WTC11 (cell line): ENCODE data around the gene RIPK1. TPM values are rescaled to one million over a fixed set of nuclear protein-coding genes. Genes with fewer than 3 reads are reported as not detected.

Experiments used
- ATF3 ChIP-seq: sonication (generic); formaldehyde crosslinking; conservative IDR thresholded peaks from 2 replicates; pipeline ENCODE4 v1.8.1; 2022; ENCODE audit warnings: mild to moderate bottlenecking, missing genetic modification reagents
- ATF6 ChIP-seq: sonication (generic); formaldehyde crosslinking; IDR thresholded peaks from 2 replicates; pipeline ENCODE4 v1.8.1; 2023; ENCODE audit warnings: mild to moderate bottlenecking, missing genetic modification reagents
- CREM ChIP-seq: sonication (generic); formaldehyde crosslinking; IDR thresholded peaks from 2 replicates; pipeline ENCODE4 v1.8.1; 2022; ENCODE audit warnings: mild to moderate bottlenecking, missing genetic modification reagents, moderate library complexity
- E2F4 ChIP-seq: sonication (generic); formaldehyde crosslinking; IDR thresholded peaks from 2 replicates; pipeline ENCODE4 v1.8.1; 2022; ENCODE audit warnings: low read depth, mild to moderate bottlenecking, moderate library complexity, missing genetic modification reagents, borderline replicate concordance
- EMX1 ChIP-seq: fragments of 250-450 bp; sonication (Bioruptor Pico); IDR thresholded peaks from 2 replicates; pipeline ENCODE4 v1.8.0; 2021; ENCODE audit warnings: mild to moderate bottlenecking
- FOXK1 ChIP-seq: sonication (generic); formaldehyde crosslinking; IDR thresholded peaks from 2 replicates; pipeline ENCODE4 v1.8.0; 2022; ENCODE audit warnings: mild to moderate bottlenecking, moderate library complexity, missing genetic modification reagents
- GRHL2 ChIP-seq: fragments of 250-450 bp; sonication (Bioruptor Pico); IDR thresholded peaks from 2 replicates; pipeline ENCODE4 v1.8.0; 2022; ENCODE audit warnings: mild to moderate bottlenecking, moderate library complexity; ENCODE audit not compliant: insufficient replicate concordance, severe bottlenecking
- IRF1 ChIP-seq: sonication (generic); formaldehyde crosslinking; IDR thresholded peaks from 2 replicates; pipeline ENCODE4 v1.8.0; 2023; ENCODE audit warnings: missing genetic modification reagents
- JAZF1 ChIP-seq: fragments of 250-450 bp; sonication (Bioruptor Pico); IDR thresholded peaks from 2 replicates; pipeline ENCODE4 v1.9.0; 2021; ENCODE audit warnings: moderate library complexity, mild to moderate bottlenecking, inconsistent platforms
- JUN ChIP-seq: sonication (generic); formaldehyde crosslinking; IDR thresholded peaks from 2 replicates; pipeline ENCODE4 v1.8.0; 2023; ENCODE audit warnings: mild to moderate bottlenecking, missing genetic modification reagents
- MXD4 ChIP-seq: fragments of 250-450 bp; sonication (Bioruptor Pico); IDR thresholded peaks from 2 replicates; pipeline ENCODE4 v1.8.0; 2021; ENCODE audit warnings: mild to moderate bottlenecking, moderate library complexity, borderline replicate concordance
- MYBL2 ChIP-seq: sonication (generic); formaldehyde crosslinking; IDR thresholded peaks from 2 replicates; pipeline ENCODE4 v1.8.1; 2023; ENCODE audit warnings: mild to moderate bottlenecking, moderate library complexity, missing genetic modification reagents
- NFATC4 ChIP-seq: fragments of 250-450 bp; sonication (Bioruptor Pico); IDR thresholded peaks from 2 replicates; pipeline ENCODE4 v1.9.0; 2021; ENCODE audit warnings: mild to moderate bottlenecking
- NR2C2 ChIP-seq: sonication (generic); formaldehyde crosslinking; IDR thresholded peaks from 2 replicates; pipeline ENCODE4 v1.8.0; 2022; ENCODE audit warnings: mild to moderate bottlenecking, missing genetic modification reagents
- NR3C1 ChIP-seq: sonication (generic); formaldehyde crosslinking; conservative IDR thresholded peaks from 2 replicates; pipeline ENCODE4 v1.8.1; 2023; ENCODE audit warnings: low read depth, mild to moderate bottlenecking, missing genetic modification reagents
- SMAD4 ChIP-seq: sonication (generic); formaldehyde crosslinking; IDR thresholded peaks from 2 replicates; pipeline ENCODE4 v1.8.0; 2022; ENCODE audit warnings: mild to moderate bottlenecking, missing genetic modification reagents
- SOX15 ChIP-seq: fragments of 250-450 bp; sonication (Bioruptor Pico); IDR thresholded peaks from 2 replicates; pipeline ENCODE4 v1.9.0; 2021; ENCODE audit warnings: mild to moderate bottlenecking
- TEAD1 ChIP-seq: sonication (generic); formaldehyde crosslinking; IDR thresholded peaks from 2 replicates; pipeline ENCODE4 v1.8.0; 2022; ENCODE audit warnings: mild to moderate bottlenecking, missing genetic modification reagents
- TEAD4 ChIP-seq: sonication (generic); formaldehyde crosslinking; IDR thresholded peaks from 2 replicates; pipeline ENCODE4 v1.8.0; 2022; ENCODE audit warnings: mild to moderate bottlenecking, missing genetic modification reagents
- TP53 ChIP-seq: sonication (generic); formaldehyde crosslinking; IDR thresholded peaks from 2 replicates; pipeline ENCODE4 v1.8.1; 2023; ENCODE audit warnings: mild to moderate bottlenecking, missing genetic modification reagents
- ZNF281 ChIP-seq: sonication (generic); formaldehyde crosslinking; IDR thresholded peaks from 2 replicates; pipeline ENCODE4 v1.8.0; 2023; ENCODE audit warnings: mild to moderate bottlenecking, missing genetic modification reagents
- ZNF416 ChIP-seq: fragments of 250-450 bp; sonication (Bioruptor Pico); IDR thresholded peaks from 2 replicates; pipeline ENCODE4 v1.9.0; 2021; ENCODE audit warnings: mild to moderate bottlenecking, inconsistent platforms
- total RNA-seq: library from RNA; stranded (reverse); gene quantifications from 3 replicates; pipeline ENCODE4 v1.2.3, GENCODE V29; 2021
- TF ChIP-seq, protein P1 (sequence below): fragments of 250-450 bp; sonication (Bioruptor Pico); conservative IDR thresholded peaks from 2 replicates; pipeline ENCODE4 v1.9.0; 2021; ENCODE audit warnings: mild to moderate bottlenecking
- TF ChIP-seq, protein P2 (sequence below): sonication (generic); formaldehyde crosslinking; IDR thresholded peaks from 2 replicates; pipeline ENCODE4 v1.8.0; 2022; ENCODE audit warnings: mild to moderate bottlenecking, missing genetic modification reagents
- TF ChIP-seq, protein P3 (sequence below): sonication (generic); formaldehyde crosslinking; IDR thresholded peaks from 2 replicates; pipeline ENCODE4 v1.8.1; 2023; ENCODE audit warnings: mild to moderate bottlenecking, missing genetic modification reagents, borderline replicate concordance

Gene RIPK1
- total RNA-seq, 1 experiment from 2014 or later: 8.7 TPM

- TF ChIP-seq FOXK1 (CRISPR knock-in tag): no peak
- no peak for TF ChIP-seq SMAD4 (CRISPR knock-in tag)
- peak; percentile 50; the same call in 1 of the 2 replicates for TF ChIP-seq EMX1 (CRISPR knock-in tag)
- no peak for TF ChIP-seq ATF3 (CRISPR knock-in tag)
- TF ChIP-seq TP53 (CRISPR knock-in tag): no peak; the same call in 1 of the 2 replicates
- TF ChIP-seq, protein P1, sequence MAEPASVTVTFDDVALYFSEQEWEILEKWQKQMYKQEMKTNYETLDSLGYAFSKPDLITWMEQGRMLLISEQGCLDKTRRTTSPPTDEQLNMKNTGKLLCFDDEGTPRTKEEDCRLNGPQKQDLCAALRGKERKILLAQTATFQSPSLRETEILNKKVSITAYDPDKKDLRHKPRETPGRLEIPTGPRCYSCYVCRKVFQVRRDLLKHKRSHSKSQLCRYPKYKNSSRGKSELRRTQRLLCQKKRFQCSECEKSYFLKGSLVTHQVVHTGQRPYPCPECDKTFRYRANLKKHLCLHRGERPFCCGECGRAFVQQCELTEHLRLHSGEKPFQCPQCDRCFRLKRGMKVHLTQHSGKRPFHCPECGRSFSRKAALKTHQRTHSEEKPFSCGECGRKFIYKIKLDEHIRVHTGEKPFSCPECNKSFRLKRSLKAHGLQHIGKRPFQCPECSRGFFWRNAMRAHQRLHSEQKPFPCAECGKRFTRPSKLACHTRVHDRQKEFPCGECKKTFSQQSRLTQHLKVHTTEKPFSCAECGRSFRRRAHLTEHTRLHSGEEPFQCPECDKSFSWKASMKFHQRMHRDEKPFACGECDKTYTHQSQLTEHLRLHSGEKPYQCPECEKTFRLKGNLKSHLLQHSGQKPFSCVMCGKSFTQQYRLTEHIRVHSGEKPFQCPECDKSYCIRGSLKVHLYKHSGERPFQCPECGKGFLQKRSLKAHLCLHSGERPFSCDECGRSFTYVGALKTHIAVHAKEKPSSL (CRISPR knock-in tag): no peak
- no peak for TF ChIP-seq ZNF416 (CRISPR knock-in tag)
- no peak for TF ChIP-seq SOX15 (CRISPR knock-in tag)
- TF ChIP-seq, protein P2, sequence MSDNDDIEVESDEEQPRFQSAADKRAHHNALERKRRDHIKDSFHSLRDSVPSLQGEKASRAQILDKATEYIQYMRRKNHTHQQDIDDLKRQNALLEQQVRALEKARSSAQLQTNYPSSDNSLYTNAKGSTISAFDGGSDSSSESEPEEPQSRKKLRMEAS: peak; percentile 45; the same call in 1 of the 2 replicates
- no peak; the same call in 1 of the 2 replicates for TF ChIP-seq CREM
- no peak for TF ChIP-seq TEAD4 (CRISPR knock-in tag)
- peak; percentile 11 for TF ChIP-seq MYBL2
- peak; percentile 74; the same call in 1 of the 2 replicates for TF ChIP-seq TEAD1 (CRISPR knock-in tag)
- TF ChIP-seq NFATC4 (CRISPR knock-in tag): no peak
- peak; percentile 40; the same call in 1 of the 2 replicates for TF ChIP-seq E2F4 (CRISPR knock-in tag)
- no peak for TF ChIP-seq NR3C1 (CRISPR knock-in tag)
- no peak for TF ChIP-seq GRHL2 (CRISPR knock-in tag)
- no peak for TF ChIP-seq MXD4 (CRISPR knock-in tag)
- TF ChIP-seq ZNF281 (CRISPR knock-in tag): 0 out of 2 replicates have a peak, but pooled peaks have one; percentile 28
- peak; percentile 15; the same call in 1 of the 2 replicates for TF ChIP-seq IRF1 (CRISPR knock-in tag)
- TF ChIP-seq JUN (CRISPR knock-in tag): no peak; the same call in 1 of the 2 replicates
- TF ChIP-seq JAZF1: no peak
- TF ChIP-seq ATF6 (CRISPR knock-in tag): no peak
- TF ChIP-seq NR2C2: no peak
- TF ChIP-seq, protein P3, sequence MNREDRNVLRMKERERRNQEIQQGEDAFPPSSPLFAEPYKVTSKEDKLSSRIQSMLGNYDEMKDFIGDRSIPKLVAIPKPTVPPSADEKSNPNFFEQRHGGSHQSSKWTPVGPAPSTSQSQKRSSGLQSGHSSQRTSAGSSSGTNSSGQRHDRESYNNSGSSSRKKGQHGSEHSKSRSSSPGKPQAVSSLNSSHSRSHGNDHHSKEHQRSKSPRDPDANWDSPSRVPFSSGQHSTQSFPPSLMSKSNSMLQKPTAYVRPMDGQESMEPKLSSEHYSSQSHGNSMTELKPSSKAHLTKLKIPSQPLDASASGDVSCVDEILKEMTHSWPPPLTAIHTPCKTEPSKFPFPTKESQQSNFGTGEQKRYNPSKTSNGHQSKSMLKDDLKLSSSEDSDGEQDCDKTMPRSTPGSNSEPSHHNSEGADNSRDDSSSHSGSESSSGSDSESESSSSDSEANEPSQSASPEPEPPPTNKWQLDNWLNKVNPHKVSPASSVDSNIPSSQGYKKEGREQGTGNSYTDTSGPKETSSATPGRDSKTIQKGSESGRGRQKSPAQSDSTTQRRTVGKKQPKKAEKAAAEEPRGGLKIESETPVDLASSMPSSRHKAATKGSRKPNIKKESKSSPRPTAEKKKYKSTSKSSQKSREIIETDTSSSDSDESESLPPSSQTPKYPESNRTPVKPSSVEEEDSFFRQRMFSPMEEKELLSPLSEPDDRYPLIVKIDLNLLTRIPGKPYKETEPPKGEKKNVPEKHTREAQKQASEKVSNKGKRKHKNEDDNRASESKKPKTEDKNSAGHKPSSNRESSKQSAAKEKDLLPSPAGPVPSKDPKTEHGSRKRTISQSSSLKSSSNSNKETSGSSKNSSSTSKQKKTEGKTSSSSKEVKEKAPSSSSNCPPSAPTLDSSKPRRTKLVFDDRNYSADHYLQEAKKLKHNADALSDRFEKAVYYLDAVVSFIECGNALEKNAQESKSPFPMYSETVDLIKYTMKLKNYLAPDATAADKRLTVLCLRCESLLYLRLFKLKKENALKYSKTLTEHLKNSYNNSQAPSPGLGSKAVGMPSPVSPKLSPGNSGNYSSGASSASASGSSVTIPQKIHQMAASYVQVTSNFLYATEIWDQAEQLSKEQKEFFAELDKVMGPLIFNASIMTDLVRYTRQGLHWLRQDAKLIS: no peak
Measured at GRCh38 chr6:3068329-3069214, at the start of gene RIPK1 (continued).
